Measurements from ENCODE around the gene ARHGAP19. TPM values are rescaled to one million over a fixed set of nuclear protein-coding genes. Genes with fewer than 3 reads are reported as not detected.

Gene ARHGAP19
- total and polyA plus RNA-seq, 2 donors (not counting 3 experiments of a cell fraction or from before 2014, with no cell fraction given) = 6.8 to 20.0 TPM

GRCh38 chr10:97199152-97199551, 93.3 kb downstream of the ARHGAP19 start:
- Histone ChIP-seq H3K9me3 (replicated peaks; ENCODE audit: control insufficient read depth, insufficient read depth, low read length) (no peaks in the 10 kb centered on the region), H3K36me3 (ENCODE audit: control insufficient read depth in 2 of 2, extremely low read depth in 1 of 2, insufficient read depth in 2 of 2, low read length in 2 of 2) (no peaks in the 10 kb centered on the region), H3K9me1 (replicated peaks; ENCODE audit: control insufficient read depth, extremely low read depth, insufficient read depth, low read length) (no peaks in the 10 kb centered on the region), H2AFZ (ENCODE audit: low read depth, low read length) (no peak overlapping the region), H3K79me2 (ENCODE audit: control insufficient read depth, insufficient read depth, low read length) (no peaks in the 10 kb centered on the region), H3K4me1 (ENCODE audit: control insufficient read depth, extremely low read depth, insufficient read depth, low read length) (no peaks in the 10 kb centered on the region), H3K4me2 (ENCODE audit: insufficient read depth, low read length) (no peak overlapping the region), H3K27ac (ENCODE audit: insufficient read depth, low read depth, low read length) (no peak overlapping the region), H3K4me3 (replicated peaks in 1 of 3; ENCODE audit: insufficient read depth in 1 of 3, low read depth in 1 of 3, low read length in 3 of 3) (no peak overlapping the region), H4K20me1 (replicated peaks; ENCODE audit: control insufficient read depth, extremely low read depth, insufficient read depth, low read length) (no peaks in the 10 kb centered on the region), H3K27me3 (ENCODE audit: control insufficient read depth in 2 of 2, insufficient read depth in 2 of 2, low read length in 2 of 2) (peaks cover 5 to 7% of the 10 kb centered on the region in 2 experiments), H3K9ac (replicated peaks; ENCODE audit: extremely low read depth, insufficient read depth, low read length) (no peak overlapping the region)
- DNase-seq (ENCODE audit: low read depth, low spot score) (no peak), FAIRE-seq (no peak)
- TF ChIP-seq POLR2AphosphoS5 (IDR thresholded peaks at IDR 0.05; ENCODE audit: insufficient read depth, low read depth, low read length) (no peak), POLR2A (IDR thresholded peaks at IDR 0.05; ENCODE audit: low read depth, low read length) (no peak), MYC (IDR thresholded peaks at IDR 0.05; ENCODE audit: low read depth, low read length) (no peak), JUN (IDR thresholded peaks at IDR 0.05; ENCODE audit: borderline replicate concordance, insufficient read depth, insufficient read length, low read depth) (no peak), FOS (IDR thresholded peaks at IDR 0.05; ENCODE audit: borderline replicate concordance, insufficient read depth, low read length) (no peak), GATA2 (IDR thresholded peaks at IDR 0.05; ENCODE audit: insufficient read depth, insufficient read length, low read depth, low read length) (no peak)
- TF ChIP-seq, protein P1, sequence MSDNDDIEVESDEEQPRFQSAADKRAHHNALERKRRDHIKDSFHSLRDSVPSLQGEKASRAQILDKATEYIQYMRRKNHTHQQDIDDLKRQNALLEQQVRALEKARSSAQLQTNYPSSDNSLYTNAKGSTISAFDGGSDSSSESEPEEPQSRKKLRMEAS (IDR thresholded peaks at IDR 0.05; ENCODE audit: insufficient read depth, insufficient read length) = no peak
- CTCF ChIA-PET = interaction anchor here (1.9 to 6.8 kb wide), 3 partner anchors 10 to 126 kb away, joined by 11 to 110 read pairs (median 59); no protein-coding TSS in a partner anchor
- intact Hi-C loops (cut with micrococcal nuclease) (loop anchor here (5.0 kb wide), 1 partner anchor 127 kb away; no protein-coding TSS in a partner anchor), dilution Hi-C loops (cut with MboI; ENCODE audit: extremely low pct_ligation_motif_present, low sequenced_read_pairs) (no loop called here)
- POLR2A ChIA-PET = interaction anchor here (0.6 kb wide), 1 partner anchor 38 kb away, joined by 4 read pairs; no protein-coding TSS in a partner anchor
- no TSS peak for BruUV-seq (replicated peaks)

DNA sequence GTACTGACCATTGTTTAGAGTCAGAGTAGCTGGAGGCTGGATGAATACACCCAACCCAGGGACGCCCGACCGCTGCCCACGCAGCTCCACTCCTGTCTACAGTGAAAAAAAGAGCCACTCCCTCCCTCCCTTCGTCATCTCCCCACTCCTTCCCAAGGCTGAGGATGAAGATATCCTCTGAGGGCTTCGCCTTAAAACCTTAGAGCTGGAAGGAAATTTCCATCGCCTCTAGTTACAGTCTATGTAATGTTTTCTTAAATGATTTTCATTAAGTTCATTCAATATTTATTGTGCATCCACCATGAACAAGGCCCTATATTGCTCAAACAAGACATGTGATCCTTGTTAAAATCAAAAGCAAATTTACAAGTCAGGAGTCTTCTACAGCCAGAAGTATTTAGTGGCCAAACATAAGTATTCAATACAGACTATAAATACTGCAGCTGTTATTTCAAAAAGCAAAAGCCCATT, 95.4 kb downstream of the ARHGAP19 start:
- intact Hi-C loops (cut with micrococcal nuclease) (loop anchor here (5.0 kb wide), 1 partner anchor 125 kb away; no protein-coding TSS in a partner anchor), dilution Hi-C loops (cut with MboI; ENCODE audit: extremely low pct_ligation_motif_present, low sequenced_read_pairs) (no loop called here)
- H3K79me2 ChIP-seq (ENCODE audit: control insufficient read depth, insufficient read depth, low read length) = no peaks in the 10 kb centered on the region
- no peak overlapping the region for H3K4me3 ChIP-seq (replicated peaks in 1 of 3; ENCODE audit: insufficient read depth in 1 of 3, low read depth in 1 of 3, low read length in 3 of 3)
- H3K27ac ChIP-seq (ENCODE audit: insufficient read depth, low read depth, low read length) = no peak overlapping the region
- no peaks in the 10 kb centered on the region for H3K9me1 ChIP-seq (replicated peaks; ENCODE audit: control insufficient read depth, extremely low read depth, insufficient read depth, low read length)
- H3K9me3 ChIP-seq (replicated peaks; ENCODE audit: control insufficient read depth, insufficient read depth, low read length) = no peaks in the 10 kb centered on the region
- H2AFZ ChIP-seq (ENCODE audit: low read depth, low read length) = no peak overlapping the region
- no peak for FAIRE-seq
- ChIA-PET POLR2A (no interaction called here), CTCF (interaction anchor here (0.6 to 6.8 kb wide), 25 partner anchors 8 to 194 kb away, joined by 3 to 110 read pairs (median 5); no protein-coding TSS in a partner anchor)
- H3K4me2 ChIP-seq (ENCODE audit: insufficient read depth, low read length) = no peak overlapping the region
- no peak for DNase-seq (ENCODE audit: low read depth, low spot score)
- no peak overlapping the region for H3K9ac ChIP-seq (replicated peaks; ENCODE audit: extremely low read depth, insufficient read depth, low read length)
- H3K36me3 ChIP-seq (ENCODE audit: control insufficient read depth in 2 of 2, extremely low read depth in 1 of 2, insufficient read depth in 2 of 2, low read length in 2 of 2) = no peaks in the 10 kb centered on the region
- no peaks in the 10 kb centered on the region for H4K20me1 ChIP-seq (replicated peaks; ENCODE audit: control insufficient read depth, extremely low read depth, insufficient read depth, low read length)
- H3K27me3 ChIP-seq (ENCODE audit: control insufficient read depth in 2 of 2, insufficient read depth in 2 of 2, low read length in 2 of 2) = peaks cover 12 to 15% of the 10 kb centered on the region in 2 experiments
- BruUV-seq (replicated peaks) = no TSS peak
- H3K4me1 ChIP-seq (ENCODE audit: control insufficient read depth, extremely low read depth, insufficient read depth, low read length) = no peaks in the 10 kb centered on the region
- TF ChIP-seq EZH2 (IDR thresholded peaks at IDR 0.05; ENCODE audit: borderline replicate concordance, low read depth, low read length, severe bottlenecking) (no peak), FOS (IDR thresholded peaks at IDR 0.05; ENCODE audit: borderline replicate concordance, insufficient read depth, low read length) (no peak), MYC (IDR thresholded peaks at IDR 0.05; ENCODE audit: low read depth, low read length) (no peak), JUN (IDR thresholded peaks at IDR 0.05; ENCODE audit: borderline replicate concordance, insufficient read depth, insufficient read length, low read depth) (no peak), POLR2AphosphoS5 (IDR thresholded peaks at IDR 0.05; ENCODE audit: insufficient read depth, low read depth, low read length) (no peak), POLR2A (IDR thresholded peaks at IDR 0.05; ENCODE audit: low read depth, low read length) (no peak), GATA2 (IDR thresholded peaks at IDR 0.05; ENCODE audit: insufficient read depth, insufficient read length, low read depth, low read length) (no peak)
- TF ChIP-seq, protein P1 (IDR thresholded peaks at IDR 0.05; ENCODE audit: insufficient read depth, insufficient read length) = no peak
- TF ChIP-seq, protein P2, sequence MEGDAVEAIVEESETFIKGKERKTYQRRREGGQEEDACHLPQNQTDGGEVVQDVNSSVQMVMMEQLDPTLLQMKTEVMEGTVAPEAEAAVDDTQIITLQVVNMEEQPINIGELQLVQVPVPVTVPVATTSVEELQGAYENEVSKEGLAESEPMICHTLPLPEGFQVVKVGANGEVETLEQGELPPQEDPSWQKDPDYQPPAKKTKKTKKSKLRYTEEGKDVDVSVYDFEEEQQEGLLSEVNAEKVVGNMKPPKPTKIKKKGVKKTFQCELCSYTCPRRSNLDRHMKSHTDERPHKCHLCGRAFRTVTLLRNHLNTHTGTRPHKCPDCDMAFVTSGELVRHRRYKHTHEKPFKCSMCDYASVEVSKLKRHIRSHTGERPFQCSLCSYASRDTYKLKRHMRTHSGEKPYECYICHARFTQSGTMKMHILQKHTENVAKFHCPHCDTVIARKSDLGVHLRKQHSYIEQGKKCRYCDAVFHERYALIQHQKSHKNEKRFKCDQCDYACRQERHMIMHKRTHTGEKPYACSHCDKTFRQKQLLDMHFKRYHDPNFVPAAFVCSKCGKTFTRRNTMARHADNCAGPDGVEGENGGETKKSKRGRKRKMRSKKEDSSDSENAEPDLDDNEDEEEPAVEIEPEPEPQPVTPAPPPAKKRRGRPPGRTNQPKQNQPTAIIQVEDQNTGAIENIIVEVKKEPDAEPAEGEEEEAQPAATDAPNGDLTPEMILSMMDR (IDR thresholded peaks at IDR 0.05; ENCODE audit: extremely low read depth in 1 of 2, insufficient read depth in 1 of 2, low read depth in 1 of 2, low read length in 2 of 2) = no peak

All from endothelial cell of umbilical vein (primary cell).